ENCODE data around the gene ATXN7L1. TPM values are rescaled to one million over a fixed set of nuclear protein-coding genes. Genes with fewer than 3 reads are reported as not detected.
A peak's percentile ranks its signal among the peaks of the same experiment; 100 is the strongest.

The ATXN7L1 gene
- total and polyA plus RNA-seq, 4 donors, result 4.2 to 22.5 (median 8.5) TPM

GRCh38 chr7:105648561-105649401 lies 227.6 kb downstream of the ATXN7L1 start:
- Histone ChIP-seq H3K4me3 (no peak overlapping the region), H3K9ac (ENCODE audit: insufficient read depth in 1 of 2, low read length in 2 of 2) (no peak overlapping the region), H3K4me1 (ENCODE audit: control insufficient read depth in 5 of 5, insufficient read depth in 5 of 5, low read length in 5 of 5) (peaks cover 0 to 63% (median 22%) of the 10 kb centered on the region in 5 donors), H3K27ac (ENCODE audit: low read depth in 1 of 2, low read length in 1 of 2) (no peak overlapping the region), H3K9me3 (ENCODE audit: control insufficient read depth in 4 of 4, insufficient read depth in 3 of 4, low read length in 3 of 4) (no peaks in the 10 kb centered on the region), H3K27me3 (ENCODE audit: control insufficient read depth in 3 of 3, insufficient read depth in 3 of 3, low read length in 2 of 3) (no peaks in the 10 kb centered on the region), H3K36me3 (ENCODE audit: control insufficient read depth in 4 of 4, insufficient read depth in 4 of 4, low read length in 4 of 4) (peaks cover 0 to 7% (median 0%) of the 10 kb centered on the region in 4 donors)
- DNase-seq (peak in 1 of 3 donors; percentile 47), ATAC-seq (ENCODE audit: insufficient read depth, low FRiP score) (no peak)
- WGBS, 2 donors, result 44 to 58% methylated on average over 13 of the region's 13 CpGs
- no peak for TF ChIP-seq CTCF (IDR thresholded peaks at IDR 0.05; ENCODE audit: control extremely low read depth, extremely low read depth)

DNA sequence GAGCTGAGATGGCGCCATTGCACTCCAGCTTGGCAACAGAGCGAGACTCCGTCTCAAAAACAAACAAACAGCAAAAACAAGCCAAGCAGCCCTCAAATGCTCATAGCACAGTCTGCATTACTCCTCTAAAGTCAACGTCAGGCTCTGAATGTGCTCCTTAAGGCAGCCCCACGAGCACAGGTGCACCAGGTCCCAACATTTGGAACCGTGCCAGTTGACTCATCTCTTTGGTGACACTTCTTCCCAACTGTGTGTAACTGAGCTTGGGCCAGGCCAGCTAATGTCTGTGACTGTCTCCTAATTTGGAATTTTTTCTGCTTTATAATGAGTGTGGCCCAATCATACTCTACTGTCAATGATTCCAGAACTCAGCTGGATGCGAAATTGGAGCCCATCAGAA lies 228.8 kb downstream of the ATXN7L1 start:
- TF ChIP-seq CTCF (IDR thresholded peaks at IDR 0.05; ENCODE audit: control extremely low read depth, extremely low read depth), result no peak
- DNase-seq (no peak), ATAC-seq (ENCODE audit: insufficient read depth, low FRiP score) (no peak)
- WGBS, 2 donors, result 95 to 96% methylated on average over 7 of the region's 7 CpGs
- Histone ChIP-seq H3K9ac (ENCODE audit: insufficient read depth in 1 of 2, low read length in 2 of 2) (no peak overlapping the region), H3K4me3 (no peak overlapping the region), H3K4me1 (ENCODE audit: control insufficient read depth in 5 of 5, insufficient read depth in 5 of 5, low read length in 5 of 5) (peaks cover 0 to 73% (median 30%) of the 10 kb centered on the region in 5 donors), H3K27me3 (ENCODE audit: control insufficient read depth in 3 of 3, insufficient read depth in 3 of 3, low read length in 2 of 3) (no peaks in the 10 kb centered on the region), H3K36me3 (ENCODE audit: control insufficient read depth in 4 of 4, insufficient read depth in 4 of 4, low read length in 4 of 4) (peaks cover 0 to 11% (median under 1%) of the 10 kb centered on the region in 4 donors), H3K9me3 (ENCODE audit: control insufficient read depth in 4 of 4, insufficient read depth in 3 of 4, low read length in 3 of 4) (no peaks in the 10 kb centered on the region), H3K27ac (ENCODE audit: low read depth in 1 of 2, low read length in 1 of 2) (no peak overlapping the region)

DNA sequence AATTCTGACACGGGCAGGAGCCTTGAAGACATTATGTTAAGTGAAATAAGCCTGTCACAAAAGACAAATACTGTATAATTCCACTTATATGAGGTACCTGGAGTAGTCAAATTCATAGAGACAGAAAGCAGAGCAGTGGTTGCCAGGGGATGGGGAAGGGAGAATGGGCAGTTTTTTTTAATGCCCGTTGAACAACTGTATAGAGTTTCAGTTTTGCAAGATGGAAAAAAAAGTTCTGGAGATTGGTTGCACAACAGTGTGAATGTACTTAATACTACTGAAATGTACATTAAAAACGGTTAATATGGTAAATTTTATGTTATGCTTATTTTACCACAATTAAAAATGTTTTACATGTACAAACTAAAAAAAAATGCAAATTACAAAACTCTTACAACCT lies 231.5 kb downstream of the ATXN7L1 start:
- 33 to 63% methylated on average over 3 of the region's 3 CpGs for WGBS, 2 donors
- no peak for ATAC-seq (ENCODE audit: insufficient read depth, low FRiP score)
- Histone ChIP-seq H3K36me3 (ENCODE audit: control insufficient read depth in 4 of 4, insufficient read depth in 4 of 4, low read length in 4 of 4) (peaks cover 0 to 15% (median 2%) of the 10 kb centered on the region in 4 donors), H3K9me3 (ENCODE audit: control insufficient read depth in 4 of 4, insufficient read depth in 3 of 4, low read length in 3 of 4) (no peaks in the 10 kb centered on the region), H3K27ac (ENCODE audit: low read depth in 1 of 2, low read length in 1 of 2) (no peak overlapping the region), H3K4me3 (no peak overlapping the region), H3K4me1 (ENCODE audit: control insufficient read depth in 5 of 5, insufficient read depth in 5 of 5, low read length in 5 of 5) (peaks cover 0 to 68% (median 32%) of the 10 kb centered on the region in 5 donors), H3K27me3 (ENCODE audit: control insufficient read depth in 3 of 3, insufficient read depth in 3 of 3, low read length in 2 of 3) (no peaks in the 10 kb centered on the region), H3K9ac (ENCODE audit: insufficient read depth in 1 of 2, low read length in 2 of 2) (no peak overlapping the region)
- DNase-seq, result no peak
- TF ChIP-seq CTCF (IDR thresholded peaks at IDR 0.05; ENCODE audit: control extremely low read depth, extremely low read depth), result no peak

Measured in lung (tissue), 12 donors.